ENCODE results near the gene CRNKL1.
"Not testable (repeated sequence)": the region's sequence is repeated elsewhere in the genome, so short reads cannot be mapped to it uniquely, and the experiment has no call there.

The CRNKL1 gene

DNA sequence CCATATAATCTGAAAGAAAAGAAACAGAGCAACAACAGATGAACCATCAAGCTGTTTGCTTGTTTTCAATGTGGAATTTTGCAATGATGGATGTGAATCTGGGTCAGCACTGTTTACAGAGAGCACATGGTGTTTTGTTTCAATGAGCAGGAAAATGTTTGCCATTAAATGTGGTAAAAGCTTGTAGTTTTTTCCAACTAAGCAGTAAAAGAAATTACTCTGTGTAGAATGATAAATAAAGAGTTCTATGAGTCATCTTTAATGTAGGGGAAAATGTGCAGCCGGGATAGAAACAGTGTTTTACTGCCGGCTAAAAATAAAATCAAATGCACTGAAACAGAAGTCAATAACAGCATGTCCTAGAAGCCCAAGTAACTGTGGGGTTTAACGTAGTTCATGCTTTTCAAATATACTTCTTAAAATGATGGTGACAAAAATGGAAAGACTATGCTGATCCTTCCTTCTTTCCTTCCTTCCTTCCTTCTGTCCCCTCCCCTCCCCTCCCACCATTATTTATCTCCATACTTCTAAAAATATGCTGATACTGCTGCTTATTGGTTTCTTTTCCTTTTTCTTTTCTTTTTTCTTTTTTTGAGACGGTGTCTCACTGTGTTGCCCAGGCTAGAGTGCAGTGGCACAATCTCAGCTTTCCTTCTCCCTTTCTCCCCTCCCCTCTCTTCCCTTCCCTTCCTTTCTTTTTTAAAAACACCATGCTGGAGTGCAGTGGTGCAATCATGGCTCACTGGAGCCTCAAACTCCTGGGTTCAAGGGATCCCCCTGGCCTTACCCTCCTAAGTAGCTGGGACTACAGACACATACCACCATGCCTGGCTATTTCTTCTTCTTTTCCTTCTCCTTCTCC lies 41.4 kb downstream of the CRNKL1 start:
- Mint-ChIP-seq H3K9me3 (no peaks in the 10 kb centered on the region), H3K36me3 (ENCODE audit: low read depth) (no peaks in the 10 kb centered on the region), H3K27ac (peak overlapping the region; percentile 64), H3K4me1 (ENCODE audit: low read depth) (peaks cover 53% of the 10 kb centered on the region), H3K27me3 (no peaks in the 10 kb centered on the region), H3K4me3 (no peak overlapping the region)
- intact Hi-C loops (cut with micrococcal nuclease): no loop called here

DNA sequence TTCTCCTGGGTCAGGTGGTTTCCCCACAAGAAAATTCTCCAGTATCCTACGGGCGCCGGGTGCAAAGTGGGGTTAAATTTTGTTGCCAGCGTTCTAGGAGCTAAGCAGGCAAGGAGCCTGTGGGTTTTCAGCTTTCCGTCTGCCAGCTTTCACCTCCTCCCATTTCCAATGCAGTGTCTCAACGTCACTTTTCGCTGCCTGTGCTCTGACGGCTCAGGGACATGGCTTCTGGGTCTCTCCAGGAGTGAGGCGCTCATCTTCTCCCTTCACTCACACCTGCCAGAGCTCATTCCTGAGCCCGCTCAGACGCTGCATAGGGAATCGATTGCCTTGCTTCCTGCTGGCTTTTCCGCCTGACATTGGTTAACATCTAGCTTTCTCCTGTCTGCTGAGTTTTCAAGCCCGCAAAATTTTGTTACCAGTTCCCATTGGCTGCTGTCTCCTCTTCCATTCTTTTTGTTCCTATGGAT lies 42.4 kb downstream of the CRNKL1 start:
- H3K9me3 Mint-ChIP-seq: no peaks in the 10 kb centered on the region
- no peaks in the 10 kb centered on the region for H3K36me3 Mint-ChIP-seq (ENCODE audit: low read depth)
- no peak overlapping the region for H3K4me3 Mint-ChIP-seq
- H3K27ac Mint-ChIP-seq: peak overlapping the region; percentile 20
- H3K27me3 Mint-ChIP-seq: no peaks in the 10 kb centered on the region
- intact Hi-C loops (cut with micrococcal nuclease): no loop called here
- H3K4me1 Mint-ChIP-seq (ENCODE audit: low read depth): peaks cover 57% of the 10 kb centered on the region

DNA sequence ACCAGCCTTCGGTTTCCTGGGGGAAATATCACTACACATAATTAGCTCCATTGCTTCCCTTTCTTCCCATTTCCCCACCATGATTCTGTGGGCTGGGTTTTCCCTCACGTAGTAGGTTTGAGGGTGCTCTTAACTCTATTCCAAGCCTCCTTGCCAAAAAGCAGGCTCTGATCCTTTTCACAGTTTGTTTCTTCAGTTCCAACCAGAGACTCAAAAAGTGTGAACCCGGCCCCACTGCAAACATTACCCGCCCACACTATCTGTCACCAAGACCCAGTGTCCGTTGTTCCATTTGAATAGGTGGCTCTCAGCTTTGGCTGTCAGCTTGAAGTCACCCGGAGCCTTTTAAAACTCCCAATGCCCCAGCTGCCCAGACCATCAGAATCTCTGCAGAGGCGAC lies 46.9 kb downstream of the CRNKL1 start:
- no peaks in the 10 kb centered on the region for H3K9me3 Mint-ChIP-seq
- no peaks in the 10 kb centered on the region for H3K27me3 Mint-ChIP-seq
- H3K36me3 Mint-ChIP-seq (ENCODE audit: low read depth): peaks cover 29% of the 10 kb centered on the region
- H3K4me1 Mint-ChIP-seq (ENCODE audit: low read depth): peaks cover 83% of the 10 kb centered on the region
- intact Hi-C loops (cut with micrococcal nuclease): no loop called here
- H3K27ac Mint-ChIP-seq: peak overlapping the region; percentile 93
- no peak overlapping the region for H3K4me3 Mint-ChIP-seq

DNA sequence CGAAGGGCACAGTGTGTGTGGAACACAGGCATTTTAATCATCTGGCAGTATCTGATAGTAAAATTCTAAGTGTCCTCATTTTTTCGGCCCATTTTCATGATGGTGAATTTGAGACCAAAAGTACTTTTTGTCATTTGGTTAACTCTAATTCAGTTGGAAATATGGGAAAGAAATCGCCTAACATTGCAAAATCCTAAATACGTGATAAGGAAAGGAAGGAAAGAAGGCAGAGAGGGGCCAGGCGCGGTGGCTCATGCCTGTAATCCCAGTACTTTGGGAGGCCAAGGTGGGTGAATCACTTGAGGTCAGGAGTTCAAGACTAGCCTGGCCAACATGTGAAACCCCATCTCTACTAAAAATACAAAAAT lies 48.3 kb downstream of the CRNKL1 start:
- not testable (repeated sequence) for H3K27me3 Mint-ChIP-seq, H3K9me3 Mint-ChIP-seq
- Mint-ChIP-seq H3K4me1 (ENCODE audit: low read depth) (peaks cover 87% of the 10 kb centered on the region), H3K36me3 (ENCODE audit: low read depth) (peaks cover 43% of the 10 kb centered on the region), H3K27ac (peak overlapping the region; percentile 93), H3K4me3 (peak overlapping the region; percentile 73)
- intact Hi-C loops (cut with micrococcal nuclease): loop anchor here (5.0 kb wide), 1 partner anchor 177 kb away; no protein-coding TSS in a partner anchor

DNA sequence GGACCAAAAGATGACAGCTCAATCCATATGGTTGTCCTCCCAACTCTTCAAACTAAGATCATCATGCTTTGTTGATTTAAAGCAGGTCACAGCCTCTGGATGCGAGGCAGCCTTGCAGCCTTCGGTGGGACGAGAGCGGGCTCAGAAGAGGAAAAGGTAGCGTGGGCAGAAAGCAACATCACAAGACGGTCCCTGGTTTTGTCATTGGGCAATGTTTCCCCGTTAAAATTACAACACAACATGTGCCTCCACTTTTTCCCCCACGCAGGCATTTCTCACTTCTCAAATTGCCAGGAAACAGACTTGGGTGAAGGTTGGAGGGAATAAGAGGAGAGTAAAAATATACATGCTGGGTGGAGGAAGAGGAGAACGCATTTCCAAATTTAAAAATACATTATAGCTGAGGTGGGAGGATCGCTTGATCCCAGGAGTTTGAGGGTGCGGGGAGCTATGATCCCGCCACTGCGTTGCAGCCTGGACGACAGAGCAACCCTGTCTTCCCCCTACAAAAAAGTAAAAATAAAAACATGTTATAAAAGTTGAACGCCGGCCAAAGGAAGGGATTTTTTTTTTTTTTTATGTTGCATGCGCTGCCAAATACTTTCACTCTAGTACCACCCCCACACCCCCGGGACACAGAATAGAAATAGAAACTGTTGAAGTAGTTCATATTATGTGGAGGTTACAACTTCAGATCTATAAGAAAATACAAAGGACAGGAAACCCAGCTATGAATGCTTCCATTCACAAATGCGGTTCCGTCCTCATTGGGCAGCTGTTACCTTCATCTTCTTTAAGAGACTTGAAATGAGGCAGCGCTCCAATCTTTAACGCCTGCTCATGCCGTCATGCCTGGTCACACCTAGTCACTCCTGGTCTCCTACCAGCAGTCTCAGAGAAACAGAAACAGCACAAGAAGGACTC lies 49.0 kb downstream of the CRNKL1 start:
- H3K4me3 Mint-ChIP-seq: peak overlapping the region; percentile 73
- intact Hi-C loops (cut with micrococcal nuclease): loop anchor here (5.0 kb wide), 1 partner anchor 176 kb away; no protein-coding TSS in a partner anchor
- no peaks in the 10 kb centered on the region for H3K9me3 Mint-ChIP-seq
- H3K36me3 Mint-ChIP-seq (ENCODE audit: low read depth): peaks cover 49% of the 10 kb centered on the region
- H3K4me1 Mint-ChIP-seq (ENCODE audit: low read depth): peaks cover 87% of the 10 kb centered on the region
- peak overlapping the region; percentile 93 for H3K27ac Mint-ChIP-seq
- H3K27me3 Mint-ChIP-seq: no peaks in the 10 kb centered on the region

DNA sequence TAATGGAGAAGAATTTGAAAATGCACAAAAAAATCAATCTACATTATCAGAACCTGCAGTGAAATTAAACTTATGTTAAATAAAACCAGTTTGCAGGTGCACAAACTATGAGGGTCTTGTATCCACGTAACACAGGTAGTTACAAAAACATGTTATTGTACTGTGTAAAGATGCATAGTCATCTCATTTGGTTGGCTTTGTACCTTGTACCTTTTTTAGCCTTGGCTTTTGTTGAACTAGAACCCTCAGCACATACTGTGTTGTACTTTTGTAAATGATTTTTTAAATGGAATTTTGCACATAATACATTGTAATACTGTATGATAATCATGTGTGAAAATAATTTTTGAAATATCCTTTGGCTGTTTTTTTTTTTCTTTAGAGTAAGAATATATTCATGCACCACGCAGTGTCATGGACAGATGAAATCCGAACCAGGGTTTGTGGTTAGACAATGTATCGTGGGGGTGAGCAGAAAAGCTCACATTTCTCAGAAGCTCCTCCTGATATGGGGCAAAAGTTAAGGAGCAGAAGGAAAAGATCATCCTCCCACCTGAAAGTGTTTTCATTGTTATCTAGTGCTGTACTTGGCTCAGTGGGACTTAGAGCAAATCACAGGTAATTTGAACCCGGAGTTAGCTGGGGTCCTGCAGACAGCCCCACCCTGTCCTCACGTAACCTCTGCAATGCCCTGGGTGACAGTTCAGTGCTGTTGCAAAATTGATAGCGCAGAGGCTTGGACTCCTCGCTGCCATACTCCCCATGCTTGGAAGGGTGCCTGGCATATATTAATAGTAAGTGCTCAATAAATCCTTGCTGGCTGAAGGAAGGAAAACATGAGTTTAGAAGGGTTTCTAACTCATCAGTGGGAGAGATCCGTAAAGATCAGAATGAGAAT lies 49.9 kb downstream of the CRNKL1 start:
- intact Hi-C loops (cut with micrococcal nuclease): loop anchor here (5.0 kb wide), 1 partner anchor 175 kb away; no protein-coding TSS in a partner anchor
- Mint-ChIP-seq H3K9me3 (no peaks in the 10 kb centered on the region), H3K4me1 (ENCODE audit: low read depth) (peaks cover 85% of the 10 kb centered on the region), H3K36me3 (ENCODE audit: low read depth) (peaks cover 59% of the 10 kb centered on the region), H3K4me3 (peak overlapping the region; percentile 73), H3K27ac (peak overlapping the region; percentile 93), H3K27me3 (no peaks in the 10 kb centered on the region)

DNA sequence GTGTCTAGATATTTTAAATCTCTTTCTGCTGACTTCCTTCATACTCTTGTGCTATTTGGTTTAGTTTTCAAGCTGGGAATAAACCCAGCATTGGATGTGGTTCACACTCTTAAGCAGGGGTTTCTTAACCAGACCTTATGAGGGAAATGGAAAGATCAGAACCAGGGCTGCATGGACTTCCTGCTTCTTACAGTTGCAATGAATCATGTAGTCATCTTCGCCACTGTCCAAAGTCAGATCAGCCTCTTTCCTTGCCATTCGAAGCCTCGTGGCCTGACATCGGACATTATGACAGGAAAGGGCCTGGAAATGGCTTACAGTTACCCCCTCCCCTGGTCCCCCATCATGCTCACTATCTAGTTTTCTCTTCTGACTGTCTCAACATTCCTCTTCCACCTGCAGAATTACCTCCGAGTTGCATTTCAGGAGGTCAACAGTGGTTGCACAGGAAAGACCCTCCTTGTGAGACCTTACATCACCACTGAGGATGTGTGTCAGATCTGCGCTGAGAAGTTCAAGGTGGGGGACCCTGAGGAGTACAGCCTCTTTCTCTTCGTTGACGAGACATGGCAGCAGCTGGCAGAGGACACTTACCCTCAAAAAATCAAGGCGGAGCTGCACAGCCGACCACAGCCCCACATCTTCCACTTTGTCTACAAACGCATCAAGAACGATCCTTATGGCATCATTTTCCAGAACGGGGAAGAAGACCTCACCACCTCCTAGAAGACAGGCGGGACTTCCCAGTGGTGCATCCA lies 51.9 kb downstream of the CRNKL1 start:
- no peak overlapping the region for H3K4me3 Mint-ChIP-seq
- H3K27ac Mint-ChIP-seq: peak overlapping the region; percentile 79
- intact Hi-C loops (cut with micrococcal nuclease): loop anchor here (5.0 kb wide), 1 partner anchor 173 kb away; no protein-coding TSS in a partner anchor
- H3K4me1 Mint-ChIP-seq (ENCODE audit: low read depth): peaks cover 91% of the 10 kb centered on the region
- peaks cover 76% of the 10 kb centered on the region for H3K36me3 Mint-ChIP-seq (ENCODE audit: low read depth)
- no peaks in the 10 kb centered on the region for H3K9me3 Mint-ChIP-seq
- no peaks in the 10 kb centered on the region for H3K27me3 Mint-ChIP-seq

DNA sequence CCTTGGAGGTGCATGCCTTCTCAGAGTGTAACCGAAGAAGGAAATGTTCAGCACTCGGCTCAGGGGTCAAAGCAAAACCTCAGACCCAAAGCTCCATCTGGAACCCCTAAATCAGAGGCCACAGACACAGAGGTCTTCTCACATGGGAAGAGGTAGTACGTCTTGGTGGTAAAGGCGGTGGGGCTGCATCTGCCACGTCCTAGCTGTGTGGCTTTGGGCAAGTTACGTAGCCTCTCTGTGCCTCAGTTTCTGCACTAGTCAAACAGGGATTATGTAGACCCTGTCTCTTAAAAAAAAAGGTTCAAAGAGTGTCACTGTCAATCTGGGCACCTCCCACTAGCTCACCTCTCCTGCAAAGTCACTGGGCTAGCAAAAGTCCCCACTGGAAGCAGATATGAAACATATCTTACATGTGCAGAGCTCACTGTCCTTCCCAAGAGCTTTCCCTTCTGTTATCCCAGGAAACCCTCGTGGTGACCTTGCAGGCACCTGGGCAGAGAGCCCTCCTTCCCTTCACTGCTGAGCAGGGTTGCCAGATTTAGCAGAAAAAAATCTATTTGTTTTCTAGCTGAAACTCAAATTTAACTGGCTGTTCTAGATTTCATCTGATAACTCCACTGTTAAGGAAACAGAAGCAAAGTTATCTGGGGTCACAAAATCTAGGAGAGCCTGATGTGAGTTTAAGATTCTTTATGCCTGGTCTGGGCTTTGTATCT lies 53.1 kb downstream of the CRNKL1 start:
- Mint-ChIP-seq H3K27ac (peak overlapping the region; percentile 79), H3K27me3 (no peaks in the 10 kb centered on the region)

DNA sequence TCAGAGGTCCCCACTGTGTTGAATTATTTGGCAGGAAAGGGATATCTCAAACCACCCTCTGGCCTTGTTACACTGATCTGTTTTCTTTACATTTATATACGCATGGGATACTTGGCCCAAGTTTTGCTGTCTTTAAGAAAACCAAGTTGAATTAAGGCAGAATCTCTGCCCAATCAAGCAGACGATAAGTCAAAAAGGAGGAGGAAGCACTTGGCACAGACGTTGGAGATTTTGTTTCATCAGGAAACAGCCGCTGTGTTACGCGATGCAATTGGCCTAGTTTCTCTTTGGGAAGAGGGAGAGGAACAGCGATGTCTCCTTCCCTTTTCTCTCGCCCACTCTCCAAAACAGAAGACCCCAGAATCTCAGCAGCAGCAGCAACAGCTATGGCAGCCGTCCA lies 55.3 kb downstream of the CRNKL1 start:
- Mint-ChIP-seq H3K27ac (peak overlapping the region; percentile 28), H3K27me3 (no peaks in the 10 kb centered on the region), H3K4me3 (no peak overlapping the region), H3K4me1 (ENCODE audit: low read depth) (peaks cover 77% of the 10 kb centered on the region), H3K9me3 (no peaks in the 10 kb centered on the region), H3K36me3 (ENCODE audit: low read depth) (peaks cover 90% of the 10 kb centered on the region)
- intact Hi-C loops (cut with micrococcal nuclease): no loop called here

More for the DNA sequence above, 53.1 kb downstream of the CRNKL1 start:
- Mint-ChIP-seq H3K4me1 (ENCODE audit: low read depth) (peaks cover 87% of the 10 kb centered on the region), H3K36me3 (ENCODE audit: low read depth) (peaks cover 86% of the 10 kb centered on the region), H3K4me3 (no peak overlapping the region), H3K9me3 (no peaks in the 10 kb centered on the region)
- intact Hi-C loops (cut with micrococcal nuclease): no loop called here

DNA sequence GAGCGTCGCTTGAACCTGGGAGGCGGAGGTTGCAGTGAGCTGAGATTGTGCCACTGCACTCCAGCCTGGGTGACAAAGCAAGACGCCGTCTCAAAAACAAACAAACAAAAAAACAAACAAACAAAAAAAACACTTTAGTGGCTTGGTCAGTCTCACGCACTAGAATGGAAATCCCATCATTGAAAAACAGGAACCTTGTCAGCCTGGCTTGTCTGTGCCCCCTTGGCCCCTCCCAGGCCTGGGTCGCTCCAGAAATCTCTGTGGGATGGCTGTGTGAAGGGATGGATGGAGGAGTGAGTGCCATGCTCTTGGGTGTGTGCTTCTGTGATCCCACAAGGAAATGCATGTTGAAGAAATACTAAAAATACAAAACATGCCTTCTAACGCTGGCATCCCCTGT lies 56.0 kb downstream of the CRNKL1 start:
- Mint-ChIP-seq H3K4me1 (ENCODE audit: low read depth) (peaks cover 74% of the 10 kb centered on the region), H3K27me3 (no peaks in the 10 kb centered on the region), H3K36me3 (ENCODE audit: low read depth) (peaks cover 86% of the 10 kb centered on the region), H3K4me3 (no peak overlapping the region), H3K27ac (peak overlapping the region; percentile 28), H3K9me3 (no peaks in the 10 kb centered on the region)
- intact Hi-C loops (cut with micrococcal nuclease): no loop called here

DNA sequence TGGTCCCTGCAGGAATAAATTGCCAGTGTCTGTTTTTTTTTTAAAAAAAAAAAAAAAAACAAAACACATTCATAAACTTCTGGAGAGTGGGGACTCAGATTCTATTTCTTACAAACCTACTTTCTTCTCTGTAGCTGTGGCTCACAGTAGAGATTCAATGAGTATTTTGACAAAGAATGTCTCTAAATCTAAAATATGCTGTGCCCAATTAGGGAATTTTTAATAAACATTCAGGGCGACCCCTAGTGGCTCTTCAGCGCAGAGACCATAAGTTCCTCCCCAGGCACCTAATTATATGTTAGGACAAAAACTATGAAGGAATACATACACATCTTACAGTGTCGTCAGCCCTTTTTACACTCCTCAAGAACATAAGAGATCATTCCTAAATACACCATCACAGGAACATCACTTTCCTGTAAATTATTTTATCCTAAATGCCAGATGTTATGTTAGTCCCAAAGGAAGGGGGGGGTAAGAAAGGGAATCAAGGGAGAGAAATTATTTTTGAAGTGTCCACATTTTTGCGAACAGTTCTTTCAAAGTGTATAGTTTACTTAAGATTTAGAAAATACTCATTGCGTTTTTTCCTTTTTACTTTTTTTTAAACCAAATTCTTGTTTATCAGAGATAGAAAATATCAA lies 56.9 kb downstream of the CRNKL1 start:
- Mint-ChIP-seq H3K4me3 (no peak overlapping the region), H3K4me1 (ENCODE audit: low read depth) (peaks cover 73% of the 10 kb centered on the region), H3K9me3 (no peaks in the 10 kb centered on the region), H3K36me3 (ENCODE audit: low read depth) (peaks cover 86% of the 10 kb centered on the region), H3K27ac (peak overlapping the region; percentile 28), H3K27me3 (no peaks in the 10 kb centered on the region)
- intact Hi-C loops (cut with micrococcal nuclease): loop anchor here (1.0 kb wide), 1 partner anchor 92 kb away; no protein-coding TSS in a partner anchor

Measured in dendritic cell treated with granulocyte-macrophage colony-stimulating factor and Interleukin-4, amounts not matched to agents 40 ng/mL and 50 ng/mL, for 4 days (primary cell).